ENCODE measurements around the gene GARS1. TPM values are rescaled to one million over a fixed set of nuclear protein-coding genes. Genes with fewer than 3 reads are reported as not detected.

Gene GARS1
- total RNA-seq = 100 to 1,000 TPM; 408 to 421 TPM

GRCh38 chr7:30594540-30595435, at the start of gene GARS1:
GARS1 (plus strand) TSS chr7:30594878; CDS start chr7:30594922, 44 bp downstream.
- CTCF ChIA-PET = interaction anchor here (1.3 kb wide), 1 partner anchor 18 kb away, joined by 3 read pairs; no protein-coding TSS in a partner anchor

DNA sequence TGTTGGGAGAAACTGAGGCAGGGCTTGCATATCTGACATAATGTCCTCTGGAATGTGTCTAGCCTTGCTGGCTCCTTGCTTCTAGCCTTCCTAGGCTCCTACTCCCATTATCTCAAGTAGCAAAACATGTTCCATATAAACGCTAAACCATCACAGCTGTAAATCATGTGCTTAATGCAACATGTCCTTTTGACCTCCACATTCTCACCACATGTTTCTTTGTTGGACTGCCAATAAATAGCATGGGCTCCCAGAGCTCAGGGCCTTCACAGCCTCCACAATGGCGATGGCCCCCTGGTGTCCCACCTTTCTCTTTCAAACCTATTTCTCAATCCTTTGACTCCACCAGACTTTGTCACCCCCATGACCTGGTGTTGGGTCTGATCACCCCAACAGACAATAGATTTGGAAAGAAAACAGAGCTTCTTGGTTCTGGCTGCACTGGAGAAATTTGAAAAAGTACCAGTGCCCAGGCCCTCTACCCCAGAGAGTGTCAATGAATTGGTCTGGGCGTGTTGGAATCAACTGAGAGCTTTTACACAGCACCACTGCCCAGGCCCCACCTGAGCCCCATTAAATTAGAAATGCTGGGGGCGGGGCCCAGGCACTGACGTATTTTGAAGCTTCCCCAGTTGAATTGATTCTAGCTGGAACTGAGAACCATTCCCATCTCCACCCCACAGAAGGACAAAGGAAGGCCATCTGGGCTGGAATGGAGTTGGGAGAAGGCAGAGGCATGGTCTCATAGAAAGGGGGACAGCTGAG, 48.7 kb upstream of the GARS1 start:
- POLR2A ChIA-PET = no interaction called here
- CTCF ChIA-PET = interaction anchor here (1.2 to 2.6 kb wide), 5 partner anchors 12 to 196 kb away, joined by 3 to 6 read pairs (median 4); no protein-coding TSS in a partner anchor

More at GRCh38 chr7:30594540-30595435, at the start of gene GARS1:
- POLR2A ChIA-PET = interaction anchor here (0.6 to 1.0 kb wide), 2 partner anchors 21 to 567 kb away, joined by 3 to 4 read pairs; no protein-coding TSS in a partner anchor

GRCh38 chr7:30546596-30546995, 48.1 kb upstream of the GARS1 start:
- CTCF ChIA-PET = interaction anchor here (1.2 to 2.6 kb wide), 5 partner anchors 13 to 195 kb away, joined by 3 to 6 read pairs (median 4); no protein-coding TSS in a partner anchor
- POLR2A ChIA-PET = no interaction called here

- ChIA-PET CTCF (interaction anchor here (0.7 to 6.3 kb wide), 4 partner anchors 10 to 146 kb away, joined by 3 to 34 read pairs (median 4); no protein-coding TSS in a partner anchor), POLR2A (no interaction called here)
Measured at GRCh38 chr7:30548845-30549244, 45.8 kb upstream of the GARS1 start.

DNA sequence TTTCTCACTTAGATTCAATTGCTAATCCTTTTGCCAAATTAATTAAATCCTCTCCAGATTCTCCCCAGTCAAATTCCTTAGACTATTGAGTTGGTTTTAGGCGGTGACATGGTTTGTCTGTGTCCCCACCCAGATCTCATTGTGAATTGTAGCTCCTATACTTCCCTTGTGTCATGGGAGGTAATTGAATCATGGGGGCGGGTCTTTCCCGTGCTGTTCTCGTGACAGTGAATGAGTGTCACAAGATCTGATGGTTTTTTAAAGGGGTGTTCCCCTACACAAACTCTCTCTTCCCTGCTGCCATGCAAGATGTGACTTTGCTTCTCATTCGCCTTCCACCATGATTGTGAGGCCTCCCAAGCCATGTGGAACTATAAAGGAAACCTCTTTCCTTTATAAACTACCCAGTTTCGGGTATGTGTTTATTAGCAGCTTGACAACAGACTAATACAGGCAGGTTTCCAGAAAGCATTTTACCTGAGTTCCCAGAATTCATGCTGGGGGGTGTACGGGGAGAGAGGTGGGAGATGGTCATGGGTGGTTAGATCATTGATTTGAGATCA, 44.7 kb upstream of the GARS1 start:
- POLR2A ChIA-PET = no interaction called here
- CTCF ChIA-PET = interaction anchor here (0.8 to 6.3 kb wide), 4 partner anchors 11 to 190 kb away, joined by 3 to 34 read pairs (median 4); no protein-coding TSS in a partner anchor

DNA sequence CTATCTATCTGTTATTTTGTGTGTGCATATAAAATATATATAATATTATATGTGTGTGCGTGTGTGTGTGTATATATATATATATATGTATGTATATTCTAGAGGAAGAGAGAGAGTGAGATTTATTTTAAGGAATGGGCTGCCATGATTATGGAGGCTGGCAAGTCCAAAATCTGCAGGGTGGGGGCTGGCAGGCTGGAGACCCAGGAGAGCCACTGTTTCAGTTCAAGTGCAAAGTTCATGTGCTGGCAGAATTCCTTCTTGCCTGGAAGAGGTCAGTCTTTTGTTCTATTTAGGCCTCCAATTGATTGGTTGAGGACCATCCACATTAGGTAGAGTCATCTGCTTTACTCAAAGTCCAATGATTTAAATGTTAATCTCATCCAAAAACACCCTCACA, 42.3 kb upstream of the GARS1 start:
- CTCF ChIA-PET = interaction anchor here (6.3 kb wide), 1 partner anchor 12 kb away, joined by 34 read pairs; no protein-coding TSS in a partner anchor

DNA sequence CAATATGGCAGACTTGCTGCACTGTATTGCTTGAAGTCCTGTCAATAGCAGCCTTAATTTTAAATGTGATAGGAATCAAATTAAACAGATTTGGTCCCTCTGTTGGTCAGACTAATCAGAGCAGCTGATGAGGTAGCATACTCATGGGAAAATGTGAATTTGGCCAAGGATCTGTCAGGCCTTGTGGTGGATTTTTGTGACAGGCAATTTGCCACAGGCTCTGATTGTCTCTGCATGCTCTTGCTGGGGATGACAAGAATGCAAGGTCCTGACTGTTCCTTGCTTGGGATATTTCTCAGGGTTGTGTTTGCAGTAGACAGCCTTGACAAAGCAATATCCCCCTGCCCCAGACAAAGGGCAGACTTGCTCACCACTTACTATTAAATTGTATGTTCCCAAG, 41.5 kb upstream of the GARS1 start:
- ChIA-PET CTCF (interaction anchor here (6.3 kb wide), 1 partner anchor 11 kb away, joined by 34 read pairs; no protein-coding TSS in a partner anchor), POLR2A (no interaction called here)

More for the DNA sequence above, 42.3 kb upstream of the GARS1 start:
- POLR2A ChIA-PET = no interaction called here

GRCh38 chr7:30553546-30553945, 41.1 kb upstream of the GARS1 start:
- ChIA-PET CTCF (interaction anchor here (6.3 kb wide), 1 partner anchor 10 kb away, joined by 34 read pairs; no protein-coding TSS in a partner anchor), POLR2A (no interaction called here)

- POLR2A ChIA-PET = no interaction called here
- CTCF ChIA-PET = interaction anchor here (0.7 kb wide), 1 partner anchor 393 kb away, joined by 3 read pairs; no protein-coding TSS in a partner anchor
Measured at GRCh38 chr7:30555525-30555924, 39.2 kb upstream of the GARS1 start.

DNA sequence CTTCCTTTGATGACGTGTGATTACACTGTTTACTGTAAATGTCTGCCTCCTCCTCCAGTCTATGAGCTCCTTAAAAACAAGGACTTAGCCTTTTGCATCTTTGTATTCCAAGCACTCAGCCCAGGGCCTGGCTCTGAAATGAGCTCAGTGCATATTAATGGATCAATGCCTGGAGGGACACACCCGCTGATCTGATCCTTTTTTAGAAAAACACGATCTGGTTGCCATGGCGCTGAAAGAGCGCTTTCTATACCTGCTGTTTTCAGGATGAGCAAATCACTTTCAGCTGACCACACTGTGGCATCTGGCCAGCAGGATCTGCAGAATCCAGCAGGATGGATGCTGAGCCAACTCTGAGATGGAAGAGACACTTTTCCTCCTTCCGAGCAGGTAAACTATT, 37.8 kb upstream of the GARS1 start:
- POLR2A ChIA-PET = no interaction called here
- CTCF ChIA-PET = no interaction called here

DNA sequence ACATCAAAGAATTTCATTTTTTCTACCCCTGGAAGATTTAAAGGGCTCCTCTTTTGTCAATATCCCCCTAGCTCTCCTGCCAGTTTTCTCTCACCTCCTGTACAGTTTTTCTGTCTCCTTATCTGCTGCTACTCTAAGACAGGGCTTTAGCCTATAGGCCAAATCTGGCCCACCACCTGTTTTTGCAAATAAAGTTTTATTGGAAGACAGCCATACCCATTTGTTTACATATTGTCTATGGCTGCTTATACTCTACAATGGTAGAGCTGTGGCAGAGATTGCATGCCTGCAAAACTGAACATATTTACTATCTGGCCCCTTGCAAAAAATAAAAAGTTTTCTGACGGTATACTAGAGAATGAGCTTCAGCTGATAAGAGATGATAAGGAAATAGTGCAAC, 37.4 kb upstream of the GARS1 start:
- ChIA-PET CTCF (no interaction called here), POLR2A (no interaction called here)

DNA sequence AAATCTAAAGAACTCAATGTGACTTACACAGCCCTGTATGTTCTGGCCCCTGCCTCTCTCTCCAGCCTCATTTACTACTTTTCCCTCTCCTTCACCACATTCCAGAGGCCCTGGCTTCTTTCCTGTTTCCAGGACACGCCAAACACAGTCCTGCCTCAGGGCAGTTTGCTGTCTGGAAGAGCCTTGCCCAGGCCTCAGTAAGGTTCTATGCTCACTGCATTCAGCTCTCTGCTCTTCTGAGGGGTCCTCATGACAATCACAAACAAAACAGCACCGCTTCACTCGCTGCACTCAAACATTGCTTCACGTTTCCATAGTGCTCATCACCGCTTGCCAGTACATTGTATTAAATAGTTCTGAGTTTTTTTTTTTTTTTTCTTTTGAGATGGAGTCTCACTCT, 35.1 kb upstream of the GARS1 start:
- CTCF ChIA-PET = interaction anchor here (0.7 kb wide), 1 partner anchor 442 kb away, joined by 3 read pairs; no protein-coding TSS in a partner anchor
- POLR2A ChIA-PET = no interaction called here

- CTCF ChIA-PET = no interaction called here
- POLR2A ChIA-PET = no interaction called here
Measured at GRCh38 chr7:30561389-30561788, 33.3 kb upstream of the GARS1 start.

GRCh38 chr7:30562498-30562897, 32.2 kb upstream of the GARS1 start:
- POLR2A ChIA-PET = no interaction called here
- CTCF ChIA-PET = interaction anchor here (3.5 kb wide), 1 partner anchor 11 kb away, joined by 34 read pairs; no protein-coding TSS in a partner anchor

DNA sequence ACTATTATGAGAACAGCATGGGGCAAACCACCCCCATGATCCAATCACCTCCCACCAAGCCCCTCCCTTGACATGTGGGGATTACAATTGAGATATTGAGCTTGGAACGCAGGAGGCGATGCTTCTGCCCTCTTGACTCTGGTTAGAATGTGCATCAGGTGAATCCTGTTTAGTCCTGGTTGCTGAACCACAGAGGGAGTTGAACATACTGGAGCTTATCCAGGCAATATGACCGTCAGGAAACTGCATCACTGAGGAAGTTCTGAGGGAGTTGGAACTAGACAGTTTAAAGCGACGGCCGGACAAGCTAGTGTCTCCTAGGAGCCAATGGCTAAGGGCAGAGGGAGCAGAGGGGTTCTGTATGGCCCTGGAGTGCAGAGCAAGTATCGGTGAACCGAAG, 31.8 kb upstream of the GARS1 start:
- CTCF ChIA-PET = interaction anchor here (1.1 to 3.5 kb wide), 2 partner anchors 11 to 288 kb away, joined by 3 to 34 read pairs; no protein-coding TSS in a partner anchor
- POLR2A ChIA-PET = no interaction called here

DNA sequence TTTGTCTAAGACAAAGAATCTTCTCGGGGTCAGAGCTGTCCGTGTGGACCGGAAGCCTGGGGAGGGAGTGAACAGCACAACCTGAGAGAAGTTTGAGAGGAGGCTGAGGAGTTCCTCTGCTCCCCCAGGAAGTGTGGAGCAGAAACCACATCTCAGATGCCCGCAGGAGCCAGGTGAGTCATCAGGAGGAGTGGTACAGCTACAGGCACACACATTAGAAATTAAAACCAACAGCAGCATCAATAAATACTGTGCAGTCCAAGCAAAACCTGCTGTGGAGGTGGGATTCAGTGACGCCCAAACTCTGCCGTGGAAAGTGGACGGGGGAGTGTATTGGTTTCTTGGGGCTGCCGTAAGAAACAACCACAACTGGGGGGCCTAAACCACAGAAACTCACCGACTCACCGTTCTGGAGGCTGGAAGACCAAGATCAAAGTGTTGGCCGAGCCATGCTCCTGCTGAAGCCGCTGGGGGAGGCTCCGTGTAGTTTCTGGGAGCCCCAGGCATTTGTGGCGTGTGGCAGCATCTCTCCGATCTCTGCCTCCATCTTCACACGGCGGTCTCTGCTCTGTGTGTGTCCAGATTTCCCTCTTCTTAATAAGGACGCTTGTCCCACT, 31.2 kb upstream of the GARS1 start:
- ChIA-PET POLR2A (no interaction called here), CTCF (interaction anchor here (0.6 to 3.5 kb wide), 13 partner anchors 10 to 399 kb away, joined by 3 to 34 read pairs (median 4); no protein-coding TSS in a partner anchor)

- ChIA-PET POLR2A (no interaction called here), CTCF (interaction anchor here (0.6 to 3.5 kb wide), 16 partner anchors 9 to 400 kb away, joined by 3 to 34 read pairs (median 4); no protein-coding TSS in a partner anchor)
Measured at GRCh38 chr7:30564243-30564892, 30.3 kb upstream of the GARS1 start.

GRCh38 chr7:30566596-30566995, 28.1 kb upstream of the GARS1 start:
- ChIA-PET CTCF (interaction anchor here (0.5 kb wide), 1 partner anchor 32 kb away, joined by 3 read pairs; no protein-coding TSS in a partner anchor), POLR2A (no interaction called here)

Data from activated CD8-positive, alpha-beta memory T cell treated with anti-CD3 and anti-CD28 coated beads for 36 hours (primary cell).